GM21423 (cell line): ENCODE data around the gene CRAMP1.
"Not testable (repeated sequence)": the region's sequence is repeated elsewhere in the genome, so short reads cannot be mapped to it uniquely, and the experiment has no call there.

Experiments used
- ATAC-seq: cut with Tn5 transposase; IDR thresholded peaks from one replicate; pipeline ENCODE4 v1.9.1; 2021; ENCODE audit warnings: mild to moderate bottlenecking, moderate library complexity; ENCODE audit not compliant: unreplicated experiment

The CRAMP1 gene

GRCh38 chr16:1612320-1613111 is at the start of gene CRAMP1:
CRAMP1 (plus strand) TSS chr16:1612360; CDS start chr16:1614640, 2,280 bp downstream.
- ATAC-seq, result peak; percentile 2

DNA sequence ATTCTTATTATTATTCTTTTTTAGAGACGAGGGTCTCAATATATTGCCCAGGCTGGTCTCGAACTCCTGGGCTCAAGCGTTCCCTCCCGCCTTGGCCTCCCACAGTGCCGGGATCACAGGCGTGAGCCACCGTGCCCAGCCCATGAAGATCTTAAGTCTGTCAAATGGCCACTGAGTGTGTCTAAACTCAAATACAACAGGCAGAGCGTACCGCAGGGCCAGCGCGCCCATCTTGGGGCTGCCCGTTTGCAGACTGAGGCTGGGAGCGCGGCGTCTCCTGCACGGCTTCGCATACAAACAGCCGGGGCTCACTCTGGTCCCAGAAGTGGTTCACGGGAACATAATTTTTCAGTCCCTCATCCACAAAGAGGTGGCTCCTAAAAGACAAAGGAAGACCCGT is 48.4 kb upstream of the CRAMP1 start:
- ATAC-seq, result no peak

- ATAC-seq, result no peak
Observed at GRCh38 chr16:1564325-1564724, 47.8 kb upstream of the CRAMP1 start.

- ATAC-seq, result no peak
Observed at GRCh38 chr16:1565083-1565805, 46.9 kb upstream of the CRAMP1 start.

DNA sequence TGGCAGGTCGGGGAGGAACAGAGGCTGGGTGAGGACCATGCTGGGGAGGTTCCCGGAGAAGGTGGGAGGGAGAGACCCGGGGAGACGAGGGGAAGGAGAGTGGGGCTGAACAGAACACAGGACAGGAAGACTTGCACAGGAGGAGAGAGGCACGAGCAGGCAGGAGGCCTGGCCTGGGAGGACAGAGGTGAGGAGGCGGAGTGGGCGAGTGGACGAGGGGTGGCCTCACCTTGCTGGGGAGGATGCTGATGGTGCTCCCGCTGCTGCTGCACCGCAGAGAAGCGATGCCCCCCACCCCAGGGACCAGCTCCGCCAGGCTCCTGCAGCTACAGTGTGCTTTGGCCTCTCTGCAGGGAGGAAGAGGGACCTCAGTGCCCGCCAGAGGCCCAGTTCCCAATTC is 44.2 kb upstream of the CRAMP1 start:
- no peak for ATAC-seq

GRCh38 chr16:1571012-1571671 is 41.0 kb upstream of the CRAMP1 start:
- no peak for ATAC-seq

DNA sequence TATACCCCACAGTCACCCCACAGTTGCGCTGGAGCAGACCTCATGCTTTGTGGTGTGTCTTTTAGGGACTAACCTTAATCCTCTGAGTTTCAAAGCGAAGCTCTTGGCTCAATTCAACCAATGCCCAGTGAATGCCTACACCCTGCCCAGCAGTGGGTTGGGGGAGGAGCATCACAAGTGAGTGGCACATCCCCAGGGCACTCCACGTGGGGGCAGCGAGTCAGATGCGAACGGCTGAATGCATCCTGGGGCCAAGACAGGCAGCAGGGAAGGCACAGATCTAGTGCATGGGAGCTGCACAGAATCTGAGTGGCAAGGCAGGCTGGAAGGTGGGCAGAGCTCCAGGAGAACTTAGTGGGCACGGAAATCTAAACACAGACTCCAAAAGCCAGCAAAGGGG is 39.5 kb upstream of the CRAMP1 start:
- no peak for ATAC-seq

DNA sequence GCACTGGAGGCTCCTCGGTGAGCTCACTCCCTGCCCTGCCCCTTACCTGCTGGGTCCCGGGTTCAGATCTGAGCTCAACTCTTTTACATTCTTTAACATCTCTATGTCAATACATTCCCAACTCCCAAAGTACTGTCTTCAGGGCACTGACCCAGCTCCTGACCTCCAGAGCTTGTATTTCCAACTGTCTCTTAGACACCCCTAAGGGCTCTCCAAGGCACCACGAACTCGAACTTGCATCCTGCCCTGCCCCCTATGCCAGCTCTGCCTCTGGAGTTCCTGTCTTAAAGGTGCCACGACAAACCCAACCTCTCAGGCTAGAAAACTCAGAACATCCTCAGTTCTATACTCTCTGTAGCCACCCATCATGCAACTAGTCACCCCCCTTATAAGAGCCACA is 38.9 kb upstream of the CRAMP1 start:
- ATAC-seq, result no peak

DNA sequence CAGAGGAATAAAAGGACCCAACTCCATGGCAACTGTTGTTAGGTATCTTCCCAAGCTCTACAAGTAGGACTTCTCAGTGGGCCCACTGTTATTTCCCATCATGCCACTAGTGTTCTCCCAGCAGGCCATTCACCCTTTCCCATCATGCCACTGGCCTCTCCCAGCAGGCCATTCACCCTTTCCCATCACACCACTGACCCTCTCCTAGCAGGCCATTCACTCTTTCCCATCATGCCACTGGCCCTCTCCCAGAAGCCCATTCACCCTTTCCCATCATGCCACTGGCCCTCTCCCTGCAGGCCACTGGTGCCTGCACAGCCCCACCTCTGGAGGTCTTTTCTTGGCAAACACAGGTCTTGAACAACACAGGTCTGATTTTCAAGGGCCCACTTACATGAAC is 36.6 kb upstream of the CRAMP1 start:
- ATAC-seq, result no peak

DNA sequence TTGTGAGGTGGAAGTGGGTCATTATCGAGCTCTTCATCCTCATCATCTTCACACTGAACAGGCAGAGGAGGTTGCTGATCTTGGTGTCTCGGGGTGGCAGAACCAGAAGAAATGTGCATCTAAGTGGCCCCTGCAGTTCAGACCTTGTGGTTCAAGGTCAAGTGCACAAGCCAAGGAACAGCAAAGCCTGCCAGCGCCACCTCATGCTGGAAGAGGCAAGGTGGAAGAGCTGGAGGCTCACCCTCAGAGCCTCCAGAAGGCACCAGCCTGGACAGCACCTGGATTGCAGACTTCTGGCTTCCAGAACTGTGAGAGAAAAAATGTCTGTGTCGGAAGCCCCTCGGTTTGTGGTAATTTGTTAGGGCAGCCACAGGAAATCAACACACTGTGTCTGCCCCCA is 32.9 kb upstream of the CRAMP1 start:
- ATAC-seq, result no peak

- no peak for ATAC-seq
Observed at GRCh38 chr16:1580256-1580655, 31.9 kb upstream of the CRAMP1 start.

GRCh38 chr16:1580956-1581355 is 31.2 kb upstream of the CRAMP1 start:
- no peak for ATAC-seq

- ATAC-seq, result no peak
Observed at GRCh38 chr16:1581804-1582203, 30.4 kb upstream of the CRAMP1 start.

GRCh38 chr16:1583180-1583579 is 29.0 kb upstream of the CRAMP1 start:
- ATAC-seq, result no peak

DNA sequence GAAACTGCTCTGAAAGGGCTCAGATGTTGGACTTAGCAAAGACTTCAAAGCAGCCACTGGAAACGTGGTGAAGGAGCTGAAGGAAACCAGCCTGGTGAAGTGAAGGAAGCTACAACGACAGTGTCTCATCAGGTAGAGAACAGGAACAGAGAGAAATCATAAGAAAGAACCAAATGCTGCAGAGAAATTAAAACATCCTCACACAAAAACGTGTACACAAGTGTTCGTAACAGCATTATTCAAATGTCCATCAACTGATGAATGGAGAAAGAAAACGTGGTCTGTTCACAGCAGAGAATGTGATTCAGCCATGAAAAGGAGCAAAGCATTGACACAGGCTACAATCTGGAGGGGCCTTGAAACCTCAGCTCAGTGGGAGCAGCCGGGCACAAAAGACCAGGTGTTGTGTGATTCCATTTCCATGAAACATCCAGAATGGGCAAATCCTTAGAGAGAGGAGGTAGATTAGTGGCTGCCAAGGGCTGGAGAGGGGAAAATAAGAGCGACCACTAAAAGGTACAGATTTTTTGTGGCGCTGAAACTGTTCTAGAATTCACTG is 27.2 kb upstream of the CRAMP1 start:
- ATAC-seq, result no peak

- ATAC-seq, result no peak
Observed at GRCh38 chr16:1590366-1590765, 21.8 kb upstream of the CRAMP1 start.

GRCh38 chr16:1590930-1591705 is 21.0 kb upstream of the CRAMP1 start:
- ATAC-seq, result no peak

GRCh38 chr16:1592446-1592845 is 19.7 kb upstream of the CRAMP1 start:
- no peak for ATAC-seq

- not testable (repeated sequence) for ATAC-seq
Observed at GRCh38 chr16:1595511-1595910, 16.6 kb upstream of the CRAMP1 start.

DNA sequence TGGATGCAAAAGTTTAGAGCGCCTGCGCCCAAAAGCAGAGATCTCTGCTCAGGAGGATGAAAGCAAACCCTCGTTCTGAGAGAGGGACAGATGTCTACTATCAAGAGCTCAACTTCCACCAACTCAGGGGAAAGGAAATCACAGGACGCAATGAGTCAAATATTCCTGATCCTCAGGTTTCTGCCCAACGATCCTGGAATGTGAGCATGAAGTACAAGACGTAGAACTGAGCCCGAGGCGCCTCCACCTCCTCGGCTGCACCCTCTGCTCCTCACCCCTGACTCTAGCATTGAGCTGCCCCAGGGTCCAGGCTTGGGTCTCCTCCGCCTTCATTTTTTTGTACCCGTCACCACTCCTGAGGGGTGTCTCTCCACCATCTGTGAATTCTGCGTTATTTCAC is 15.6 kb upstream of the CRAMP1 start:
- ATAC-seq, result no peak

- ATAC-seq, result no peak
Observed at GRCh38 chr16:1597154-1597553, 15.0 kb upstream of the CRAMP1 start.
